Measurements from ENCODE around the gene ZBED1. TPM values are rescaled to one million over a fixed set of nuclear protein-coding genes. Genes with fewer than 3 reads are reported as not detected.
"Not testable (repeated sequence)": the region's sequence is repeated elsewhere in the genome, so short reads cannot be mapped to it uniquely, and the experiment has no call there.

Gene ZBED1
- total RNA-seq, 2 donors from 2014 or later: 41.5 to 56.3 TPM

DNA sequence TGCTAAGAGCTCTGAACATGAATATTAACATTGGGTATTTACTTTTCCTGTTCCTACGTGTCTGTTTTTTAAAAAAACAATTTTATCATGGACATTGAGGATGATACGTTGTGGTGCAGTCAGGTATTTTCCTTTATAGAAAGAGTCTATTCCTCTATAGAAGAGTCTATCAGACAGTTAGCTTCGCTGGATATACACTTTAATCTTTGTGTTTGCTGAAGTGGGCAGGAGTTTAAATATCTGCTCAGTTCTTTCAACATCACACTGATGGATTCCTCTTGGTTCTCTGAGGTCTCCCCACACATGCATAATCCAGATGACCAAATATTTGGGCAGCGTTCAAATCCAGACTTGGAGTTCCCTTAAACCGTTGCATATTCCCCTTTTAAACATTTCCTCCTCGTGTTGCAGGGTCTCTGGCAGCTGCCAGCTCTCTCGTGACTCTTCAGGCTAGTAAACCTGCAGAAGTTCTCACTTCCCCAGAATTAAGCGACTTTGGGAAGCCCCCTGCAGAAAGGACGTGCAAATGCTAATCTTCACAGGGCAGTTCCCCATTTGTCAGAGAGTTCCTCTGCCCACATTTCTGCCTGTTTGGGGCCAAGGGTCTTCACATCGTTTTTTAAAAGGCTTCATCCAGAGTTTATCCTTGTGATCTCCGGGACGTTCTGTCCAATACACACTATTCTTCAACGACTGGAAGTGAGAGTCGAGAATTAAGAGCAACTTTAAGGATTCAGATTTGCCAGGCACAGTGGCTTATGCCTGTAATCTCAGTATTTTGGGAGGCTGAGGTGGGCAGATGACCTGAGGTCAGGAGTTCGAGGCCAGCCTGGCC lies 20.5 kb upstream of the ZBED1 start:
- ATAC-seq (peak; percentile 9), DNase-seq (no peak)
- intact Hi-C loops (cut with DNase I, micrococcal nuclease): no loop called here

DNA sequence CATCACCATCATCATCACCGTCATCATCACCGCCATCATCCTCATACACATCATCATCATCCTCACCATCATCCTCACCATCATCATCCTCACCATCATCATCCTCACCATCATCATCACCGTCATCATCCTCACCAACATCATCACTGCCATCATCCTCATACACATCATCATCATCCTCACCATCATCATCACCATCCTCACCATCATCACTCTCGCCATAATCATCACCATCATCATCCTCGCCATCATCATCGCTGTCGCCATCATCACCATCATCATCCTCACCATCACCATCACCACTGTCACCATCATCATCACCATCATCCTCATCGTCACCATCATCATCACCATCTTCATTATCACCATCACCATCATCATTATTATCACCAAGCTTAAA lies 19.8 kb upstream of the ZBED1 start:
- ATAC-seq: no peak
- no peak for DNase-seq
- intact Hi-C loops (cut with DNase I, micrococcal nuclease): no loop called here

DNA sequence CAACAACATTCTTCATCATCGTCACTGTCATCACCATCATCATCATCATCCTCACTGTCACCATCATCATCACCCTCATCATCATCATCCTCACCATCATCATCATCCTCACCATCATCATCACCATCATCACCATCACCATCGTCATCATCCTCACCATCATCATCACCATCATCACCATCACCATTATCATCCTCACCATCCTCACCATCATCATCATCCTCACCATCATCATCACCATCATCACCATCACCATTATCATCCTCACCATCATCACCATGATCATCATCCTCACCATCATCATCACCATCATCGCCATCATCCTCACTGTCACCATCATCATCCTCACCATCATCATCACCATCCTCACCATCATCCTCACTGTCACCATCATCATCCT lies 18.9 kb upstream of the ZBED1 start:
- ATAC-seq; intact Hi-C loops (cut with DNase I, micrococcal nuclease): not testable (repeated sequence)

GRCh38 chrX:2517055-2517454 lies 16.3 kb upstream of the ZBED1 start:
- no peak for DNase-seq
- intact Hi-C loops (cut with DNase I, micrococcal nuclease): no loop called here
- no peak for ATAC-seq

More for the DNA sequence above, 18.9 kb upstream of the ZBED1 start:
- DNase-seq: not testable (repeated sequence)

- ATAC-seq: no peak
Measured at GRCh38 chrX:2516623-2517022, 15.8 kb upstream of the ZBED1 start.

DNA sequence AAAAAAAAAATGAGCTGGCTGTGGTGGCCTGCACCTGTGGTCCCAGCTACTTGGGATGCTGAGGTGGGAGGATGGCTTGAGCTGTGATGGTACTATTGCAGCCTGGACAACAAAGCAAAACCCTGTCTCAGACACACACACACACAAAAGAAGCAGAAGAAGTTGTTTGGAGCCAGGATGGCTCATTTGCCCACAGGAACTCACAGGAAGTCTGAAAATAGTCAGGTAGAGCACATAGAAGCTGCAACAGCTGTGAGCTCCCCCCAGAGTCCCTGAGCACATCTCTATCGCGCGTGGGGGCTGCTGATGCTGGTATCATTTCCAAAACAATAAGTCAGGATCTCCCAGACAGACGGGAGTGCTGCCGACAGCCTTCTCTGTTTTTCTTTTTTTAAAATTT lies 13.4 kb upstream of the ZBED1 start:
- ATAC-seq: no peak
- intact Hi-C loops (cut with DNase I, micrococcal nuclease): no loop called here
- DNase-seq: no peak

More at GRCh38 chrX:2516623-2517022, 15.8 kb upstream of the ZBED1 start:
- intact Hi-C loops (cut with DNase I, micrococcal nuclease): no loop called here
- DNase-seq: no peak

DNA sequence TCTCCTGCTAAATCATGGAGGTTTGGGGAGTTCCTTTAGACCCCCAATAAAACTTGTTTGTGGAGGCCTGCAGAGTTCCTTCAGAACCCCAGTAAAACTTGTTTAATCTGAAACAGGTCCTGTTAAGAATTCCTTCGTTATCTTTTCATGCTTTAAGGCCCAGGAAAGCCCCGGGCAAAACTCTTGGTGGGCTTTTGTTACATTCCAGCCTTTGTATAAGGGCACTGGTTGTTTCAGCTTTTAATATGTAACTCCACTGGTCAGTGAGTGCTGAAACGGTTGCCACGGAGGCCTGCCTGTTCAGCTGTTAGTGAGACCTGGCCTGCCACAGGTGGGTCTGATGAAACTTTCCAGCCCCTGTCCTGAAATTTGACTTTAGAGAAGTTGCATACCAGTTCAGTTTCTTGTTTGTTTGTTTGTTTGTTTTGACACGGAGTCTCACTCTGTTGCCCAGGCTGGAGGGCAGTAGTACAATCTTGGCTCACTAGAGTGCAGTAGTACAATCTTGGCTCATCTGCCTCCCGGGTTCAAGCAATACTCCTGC lies 12.4 kb upstream of the ZBED1 start:
- ATAC-seq: no peak
- intact Hi-C loops (cut with DNase I, micrococcal nuclease): no loop called here
- no peak for DNase-seq

GRCh38 chrX:2512501-2512900 lies 11.7 kb upstream of the ZBED1 start:
- no peak for ATAC-seq
- intact Hi-C loops (cut with DNase I, micrococcal nuclease): no loop called here
- DNase-seq: no peak

- ATAC-seq (no peak), DNase-seq (no peak)
- intact Hi-C loops (cut with DNase I, micrococcal nuclease): no loop called here
Measured at GRCh38 chrX:2511326-2511725, 10.6 kb upstream of the ZBED1 start.

DNA sequence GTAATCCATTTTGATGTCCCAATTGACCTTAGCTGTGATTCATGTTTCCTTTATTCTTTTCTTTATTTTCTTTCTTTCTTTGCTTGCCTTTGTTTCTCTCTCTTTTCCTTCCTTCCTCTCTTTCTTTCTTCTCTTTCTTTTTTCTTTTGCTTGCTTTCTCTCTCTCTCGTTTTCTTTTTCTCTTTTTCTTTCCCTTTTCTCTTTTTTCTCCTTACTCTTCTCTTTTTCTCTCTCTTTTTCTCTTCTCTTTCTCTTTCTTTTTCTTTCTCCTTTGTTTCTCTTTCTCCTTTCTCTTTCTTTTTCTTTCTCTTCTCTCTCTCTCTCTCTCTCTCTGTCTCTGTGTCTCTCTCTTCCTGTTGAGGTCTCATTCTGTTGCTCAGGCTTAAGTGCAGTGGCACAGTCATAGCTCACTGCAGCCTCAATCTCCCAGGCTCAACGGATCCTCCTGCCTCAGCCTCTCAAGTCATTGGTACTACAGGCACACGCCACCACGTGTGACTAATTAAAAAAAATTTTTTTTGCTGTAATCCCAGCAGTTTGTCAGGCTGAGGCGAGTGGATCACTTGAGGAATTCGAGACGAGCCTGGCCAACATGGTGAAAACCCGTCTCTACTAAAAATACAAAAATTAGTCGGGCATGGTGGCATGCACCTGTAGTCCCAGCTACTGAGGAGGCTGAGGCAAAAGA lies 8.0 kb upstream of the ZBED1 start:
- no peak for ATAC-seq
- intact Hi-C loops (cut with DNase I, micrococcal nuclease): no loop called here
- DNase-seq: no peak

DNA sequence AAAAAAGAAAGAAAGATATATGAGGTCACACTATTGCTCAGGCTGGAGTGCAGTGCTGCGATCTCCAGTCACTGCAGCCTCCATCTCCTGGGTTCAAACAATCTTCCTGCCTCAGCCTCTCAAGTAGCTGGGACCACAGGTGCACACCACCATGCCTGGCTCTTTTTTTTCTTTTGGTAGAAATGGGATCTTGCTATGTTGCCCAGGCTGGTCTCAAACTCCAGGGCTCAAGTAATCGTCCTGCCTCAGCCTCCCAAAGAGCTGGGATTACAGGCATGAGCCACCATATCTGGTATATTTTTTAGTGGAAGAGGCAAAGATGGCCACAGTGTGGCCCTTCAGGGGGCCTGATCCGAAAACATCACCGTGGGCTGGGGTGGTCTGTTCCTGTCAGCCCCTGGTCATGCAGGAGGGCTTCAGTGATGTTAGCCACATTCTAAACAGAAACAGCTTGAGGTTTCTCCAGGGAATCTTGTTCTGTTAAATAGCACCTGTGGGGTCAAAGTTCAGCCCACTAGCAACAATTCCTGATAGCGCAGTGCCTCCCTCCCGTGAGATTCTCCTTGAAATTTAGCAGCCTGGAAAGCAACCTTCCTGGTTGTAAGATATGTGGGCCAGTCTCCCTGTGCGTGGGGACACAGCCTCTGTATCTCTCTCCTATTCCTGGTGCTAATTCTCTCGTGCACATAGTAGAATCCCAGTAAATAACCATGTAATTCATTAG lies 7.3 kb upstream of the ZBED1 start:
- DNase-seq: peak in 1 of 2 donors; percentile 39
- intact Hi-C loops (cut with DNase I, micrococcal nuclease): no loop called here
- peak; percentile 83 for ATAC-seq

DNA sequence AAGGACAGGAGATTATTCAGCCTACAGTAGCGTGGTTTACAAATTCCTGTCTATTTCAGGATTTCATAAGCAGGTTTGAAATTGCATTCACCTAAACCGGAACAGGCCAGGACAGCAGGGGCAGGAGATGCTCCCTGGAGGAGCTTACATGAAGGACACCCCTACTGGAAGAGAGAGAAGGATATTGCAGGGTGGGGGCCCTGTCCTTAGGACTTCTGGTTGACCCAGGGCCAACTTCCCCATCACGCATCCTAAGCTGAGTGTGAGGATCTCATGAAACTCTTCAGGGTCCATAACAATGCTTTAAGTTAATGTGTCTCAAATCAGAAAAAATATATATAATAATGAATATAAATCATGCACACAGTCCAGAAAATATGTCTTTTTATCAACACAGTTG lies 6.4 kb upstream of the ZBED1 start:
- ATAC-seq (no peak), DNase-seq (no peak)
- intact Hi-C loops (cut with DNase I, micrococcal nuclease): no loop called here

DNA sequence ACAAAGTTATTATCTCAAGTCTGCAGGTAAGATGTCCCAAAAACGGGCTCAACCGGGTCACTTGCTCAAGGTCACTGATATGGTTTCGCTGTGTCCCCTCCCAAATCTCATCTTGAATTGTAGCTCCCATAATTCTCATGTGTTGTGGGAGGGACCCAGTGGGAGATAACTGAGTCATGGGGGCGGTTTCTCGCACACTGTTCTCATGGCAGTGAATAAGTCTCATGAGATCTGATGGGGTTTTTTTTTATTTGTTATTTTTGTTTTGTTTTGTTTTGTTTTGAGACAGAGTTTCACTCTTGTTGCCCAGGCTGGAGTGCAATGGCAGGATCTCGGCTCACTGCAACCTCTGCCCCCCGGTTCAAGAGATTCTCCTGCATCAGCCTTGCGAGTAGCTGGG lies 4.6 kb upstream of the ZBED1 start:
- ATAC-seq; DNase-seq; intact Hi-C loops (cut with DNase I, micrococcal nuclease): not testable (repeated sequence)

DNA sequence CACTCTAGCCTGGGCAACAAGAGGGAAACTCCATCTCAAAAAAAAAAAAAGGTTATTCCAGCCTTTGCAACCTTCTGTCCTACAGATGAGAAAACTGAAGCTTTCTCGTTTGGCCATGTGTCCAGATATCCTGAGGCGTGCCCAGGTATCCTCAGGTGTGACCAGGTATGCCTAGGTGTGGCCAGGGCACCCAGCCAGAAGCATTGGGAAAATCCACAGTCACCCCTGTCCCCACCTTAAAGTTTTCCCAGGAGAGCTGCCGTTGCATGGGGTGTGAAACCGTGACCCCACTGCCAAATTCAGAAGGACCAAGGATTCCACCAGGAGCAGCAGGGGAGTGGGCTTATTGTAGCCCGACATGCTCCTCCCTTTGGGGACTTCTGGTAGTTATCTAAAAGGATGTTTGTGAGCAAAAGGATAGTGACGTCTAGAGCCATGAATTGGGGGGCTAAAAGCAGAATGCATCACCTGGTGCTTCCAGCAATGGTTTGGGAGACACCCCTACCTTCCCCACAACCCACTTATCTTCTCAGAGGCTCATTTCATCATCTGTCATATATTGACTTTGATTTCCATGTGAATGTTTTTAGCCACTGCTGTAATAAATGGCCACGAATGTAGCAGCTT lies 4.0 kb upstream of the ZBED1 start:
- peak; percentile 59 to 64 for DNase-seq
- intact Hi-C loops (cut with DNase I, micrococcal nuclease): no loop called here
- peak; percentile 41 for ATAC-seq

- intact Hi-C loops (cut with DNase I, micrococcal nuclease): no loop called here
- no peak for DNase-seq
- no peak for ATAC-seq
Measured at GRCh38 chrX:2503591-2504500, 3.1 kb upstream of the ZBED1 start.

GRCh38 chrX:2502668-2503519 lies 2.1 kb upstream of the ZBED1 start:
- DNase-seq: no peak
- peak; percentile 16 for ATAC-seq
- intact Hi-C loops (cut with DNase I, micrococcal nuclease): no loop called here

DNA sequence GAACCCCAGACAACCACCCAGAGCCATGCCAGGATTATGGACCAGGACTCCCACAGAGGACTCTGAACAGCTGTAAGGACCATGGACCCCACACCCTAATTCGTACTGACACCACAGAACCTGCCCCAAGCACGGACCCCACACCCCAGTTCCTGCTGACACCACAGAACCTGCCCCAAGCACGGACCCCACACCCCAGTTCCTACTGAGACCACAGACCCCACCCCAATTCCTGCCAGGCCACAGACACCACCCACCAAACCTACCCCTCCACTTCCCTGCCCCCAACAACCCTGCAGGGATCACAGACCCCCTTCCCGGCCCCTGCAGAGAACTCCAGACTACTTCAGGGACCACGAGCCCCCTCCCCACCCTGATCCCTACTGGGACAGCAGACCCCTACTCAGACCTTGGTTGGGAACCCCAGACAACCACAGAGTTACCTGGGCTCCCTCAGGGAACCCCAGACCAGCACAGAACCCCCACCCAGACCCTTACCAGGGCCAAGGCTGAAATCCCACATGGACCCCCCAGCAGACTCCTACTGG lies 1.4 kb upstream of the ZBED1 start:
- ATAC-seq: no peak
- intact Hi-C loops (cut with DNase I, micrococcal nuclease): no loop called here
- DNase-seq: no peak

All from left colon (tissue), 2 donors.